HG02798 (cell line): ENCODE data around the gene TCEA3.

Source experiments
- ATAC-seq: cut with Tn5 transposase; IDR thresholded peaks from one replicate; pipeline ENCODE4 v1.9.1; 2021; ENCODE audit warnings: mild to moderate bottlenecking; ENCODE audit not compliant: unreplicated experiment, poor library complexity

The TCEA3 gene

DNA sequence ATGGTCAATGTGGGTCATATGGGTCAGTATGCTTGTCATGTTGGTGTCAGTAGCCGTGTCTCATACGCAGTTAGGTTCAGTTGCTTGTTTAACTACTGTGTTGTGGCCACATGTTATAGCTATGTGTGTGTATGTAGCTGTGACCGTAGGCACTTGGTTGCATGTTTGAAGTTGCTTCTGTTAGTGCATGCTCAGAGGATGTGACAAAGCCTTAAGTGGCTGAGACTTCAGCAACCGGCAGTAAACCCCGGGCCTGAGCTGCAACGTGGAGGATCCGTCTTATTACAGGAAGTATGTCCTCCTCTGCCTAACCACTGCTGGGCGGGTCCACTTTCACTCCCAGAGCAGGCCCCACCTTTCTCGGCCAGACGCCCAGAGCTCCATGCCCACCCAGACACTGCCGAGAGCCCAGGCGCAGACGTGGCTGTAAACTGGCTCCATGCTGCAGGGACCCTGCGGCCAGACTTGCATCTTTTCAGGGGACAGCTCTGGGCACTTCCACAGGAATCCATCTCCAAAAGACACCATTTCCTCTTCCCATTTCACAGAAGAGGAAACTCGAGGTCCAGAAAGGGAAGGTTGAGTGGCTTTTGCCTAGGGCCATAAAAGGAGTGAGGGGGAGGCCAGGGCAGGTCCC lies 2.2 kb downstream of the TCEA3 start:
- ATAC-seq: no peak

DNA sequence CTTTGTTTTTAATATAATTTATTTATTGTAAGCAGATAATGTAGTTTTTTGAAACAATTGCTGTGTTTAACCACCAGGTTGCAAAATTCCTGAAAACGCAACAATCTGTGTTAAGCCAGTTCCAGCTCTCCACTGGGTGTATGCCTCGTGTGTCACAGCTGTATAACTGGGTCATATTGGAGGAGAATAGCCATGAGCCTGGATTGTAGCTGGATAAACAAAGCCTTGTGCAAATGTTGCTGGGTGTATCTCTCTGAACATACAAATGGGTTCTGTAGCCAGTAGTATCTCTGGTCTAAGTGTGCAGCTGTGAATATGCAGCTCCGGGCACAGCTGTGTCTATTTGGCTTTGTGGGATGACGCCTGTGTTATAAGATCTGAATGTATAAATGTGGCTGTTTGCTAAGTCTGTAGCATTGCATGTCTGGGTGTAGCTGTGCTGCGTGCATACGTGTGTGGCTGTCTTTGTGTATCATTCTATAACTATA lies 2.8 kb downstream of the TCEA3 start:
- no peak for ATAC-seq

DNA sequence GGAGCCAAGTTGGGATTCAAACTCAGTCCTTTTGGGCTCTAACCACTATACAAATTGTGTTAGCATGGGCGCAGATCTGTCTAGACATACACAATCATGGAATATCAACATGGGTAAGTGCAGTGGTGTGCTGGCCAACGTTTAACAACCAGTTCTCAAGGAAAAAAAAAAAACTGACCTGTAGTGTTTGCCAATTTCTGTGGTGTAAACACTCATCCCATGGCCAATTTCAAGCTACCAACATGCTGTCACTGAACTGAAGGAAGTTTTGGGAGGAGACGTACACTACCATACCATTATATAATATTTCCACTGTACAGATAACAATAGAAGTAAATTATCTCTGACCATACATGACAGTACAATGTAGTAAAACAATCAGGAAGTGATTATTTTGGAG lies 3.2 kb downstream of the TCEA3 start:
- ATAC-seq: no peak

DNA sequence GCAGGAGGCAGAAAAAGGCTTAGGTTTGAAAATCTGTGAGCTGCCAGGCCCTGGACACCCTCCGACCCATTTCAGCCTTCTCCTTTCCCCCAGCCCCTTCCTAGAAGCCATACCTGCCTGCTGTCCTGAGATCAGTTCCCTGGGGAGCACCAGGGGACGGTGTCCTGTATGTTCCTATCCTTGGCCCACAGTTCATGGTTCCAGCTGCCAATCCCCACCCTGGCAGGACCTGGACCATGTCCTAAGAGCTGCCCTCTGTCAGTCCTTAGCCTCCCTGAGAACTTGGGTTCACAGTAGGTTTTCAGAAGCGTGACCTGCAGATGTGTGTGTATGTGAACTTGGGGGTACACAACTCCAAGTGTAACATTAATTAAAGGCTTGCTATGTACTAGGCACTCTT lies 3.8 kb downstream of the TCEA3 start:
- ATAC-seq: no peak

DNA sequence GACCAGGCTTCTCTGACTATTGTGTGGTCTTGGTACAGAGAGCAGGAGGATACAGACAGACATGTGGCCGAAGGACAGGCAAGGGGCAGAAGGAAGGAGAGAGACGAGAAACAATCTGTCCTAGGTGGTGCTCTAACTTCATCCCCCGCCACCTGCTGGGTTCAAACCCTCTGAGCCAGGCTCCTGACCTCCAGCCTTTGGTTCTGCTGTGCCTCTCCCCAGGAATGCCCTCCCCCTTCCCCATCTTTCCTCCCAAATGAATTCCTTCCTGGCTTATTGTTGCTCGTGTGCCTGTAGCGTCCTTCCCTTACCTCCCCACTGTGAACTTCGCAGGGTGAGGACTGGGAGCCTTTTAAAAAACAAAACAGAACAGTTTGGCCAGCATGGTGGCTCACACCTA lies 5.4 kb downstream of the TCEA3 start:
- no peak for ATAC-seq

DNA sequence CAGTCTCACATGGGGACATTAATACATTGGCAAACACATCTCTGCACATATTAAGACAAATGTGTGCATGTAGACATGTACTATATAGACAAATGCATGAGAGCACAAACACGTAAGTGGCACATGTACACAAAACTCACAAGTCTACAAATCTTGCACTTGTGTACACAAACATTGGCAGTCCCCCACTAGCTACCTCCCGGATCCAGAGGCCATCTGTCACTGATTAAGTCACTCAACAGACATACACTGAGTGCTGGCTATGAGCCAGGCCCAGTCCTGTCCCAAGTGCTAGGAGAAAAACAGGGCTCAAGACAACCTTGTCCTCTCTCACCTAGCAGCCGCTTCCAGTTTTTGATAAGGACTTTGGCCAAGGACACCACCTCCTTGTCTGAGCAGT lies 7.0 kb downstream of the TCEA3 start:
- ATAC-seq: no peak

DNA sequence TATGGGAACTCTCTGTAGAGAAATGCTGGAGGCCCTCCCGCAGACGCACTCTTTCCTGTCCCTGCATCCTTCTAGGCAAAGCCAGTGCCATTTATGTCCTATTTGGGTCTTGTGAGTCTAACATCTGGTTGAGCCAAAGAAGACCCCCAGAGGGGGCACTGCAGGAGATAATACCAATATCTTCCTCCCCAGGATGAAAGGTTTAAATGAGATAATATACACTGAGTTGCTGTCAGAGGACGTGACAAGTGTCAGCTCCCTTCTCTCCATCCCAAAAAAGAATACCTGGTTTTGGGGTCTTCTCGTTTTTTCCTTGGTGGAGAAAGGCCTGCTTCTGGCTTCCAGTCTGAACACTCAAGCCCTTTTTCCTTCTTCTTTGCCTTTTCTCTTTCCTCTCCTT lies 7.6 kb downstream of the TCEA3 start:
- no peak for ATAC-seq

DNA sequence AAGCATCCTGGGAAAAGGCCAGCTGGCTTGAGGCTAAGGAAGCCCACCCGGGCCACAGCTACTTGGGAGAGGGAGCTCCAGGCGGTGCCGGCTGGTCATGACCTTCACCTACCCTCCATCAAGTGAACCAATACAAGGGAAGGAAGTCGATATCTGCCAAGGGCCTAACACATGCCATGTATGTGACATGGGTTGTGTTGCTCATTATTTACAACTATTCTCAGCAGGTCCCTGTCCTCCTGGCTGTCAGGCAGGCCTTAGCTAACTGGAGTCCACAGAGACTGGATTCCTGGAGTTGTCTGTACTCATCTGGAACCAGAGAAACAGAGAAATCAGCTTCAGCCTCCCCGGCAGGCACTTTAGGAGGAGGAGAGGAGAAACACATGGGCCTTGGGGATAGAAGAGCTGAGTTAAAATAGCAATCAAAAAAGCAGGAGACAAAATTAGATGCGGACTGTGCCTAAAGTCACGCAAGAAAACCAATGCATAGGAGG lies 15.7 kb downstream of the TCEA3 start:
- ATAC-seq: no peak

DNA sequence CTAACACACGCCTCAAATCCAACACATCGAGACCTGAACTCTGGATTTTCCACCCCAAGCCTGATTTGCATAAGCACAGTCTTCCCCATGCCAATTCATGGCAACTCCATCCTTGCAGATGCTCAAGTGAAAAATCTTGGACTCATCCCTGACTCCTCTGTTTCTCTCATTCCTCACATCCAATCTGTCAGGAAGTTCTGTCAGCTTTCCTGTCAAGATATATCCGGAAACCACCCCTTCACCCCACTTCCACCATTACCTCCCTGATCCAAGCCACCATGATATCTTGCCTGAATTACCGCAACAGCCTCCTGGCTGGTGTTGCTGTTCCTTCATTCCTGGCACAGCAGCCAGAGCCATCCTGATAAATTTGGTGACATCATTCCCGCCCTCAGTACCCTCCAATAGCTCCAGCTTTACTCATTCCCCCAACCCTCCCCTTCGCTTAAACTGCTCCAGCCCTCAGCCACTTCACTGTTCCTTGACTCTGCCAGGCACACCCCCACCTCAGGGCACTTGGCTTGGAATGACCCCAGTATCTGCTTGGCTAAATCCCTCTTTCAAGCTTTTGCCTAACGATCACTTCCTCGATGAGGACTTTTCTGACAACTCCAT lies 17.4 kb downstream of the TCEA3 start:
- no peak for ATAC-seq

DNA sequence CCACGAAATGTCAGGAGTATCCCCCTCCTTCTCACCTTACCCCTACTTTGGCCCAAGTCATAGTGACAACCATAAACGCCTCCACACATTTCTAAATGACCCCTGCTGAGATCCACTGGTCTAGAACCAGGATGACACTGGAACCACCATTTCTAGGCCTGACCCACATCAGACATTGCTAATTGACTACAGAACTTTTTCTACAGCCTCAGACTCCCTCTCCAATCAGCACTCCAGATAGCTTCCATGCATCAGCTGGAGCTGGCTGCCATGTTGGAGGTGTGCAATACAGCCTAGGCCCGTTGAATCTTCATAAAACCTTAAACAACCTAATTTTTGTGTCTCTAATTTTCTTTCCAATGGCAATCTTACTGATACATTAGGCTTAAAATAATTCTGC lies 18.6 kb downstream of the TCEA3 start:
- no peak for ATAC-seq

DNA sequence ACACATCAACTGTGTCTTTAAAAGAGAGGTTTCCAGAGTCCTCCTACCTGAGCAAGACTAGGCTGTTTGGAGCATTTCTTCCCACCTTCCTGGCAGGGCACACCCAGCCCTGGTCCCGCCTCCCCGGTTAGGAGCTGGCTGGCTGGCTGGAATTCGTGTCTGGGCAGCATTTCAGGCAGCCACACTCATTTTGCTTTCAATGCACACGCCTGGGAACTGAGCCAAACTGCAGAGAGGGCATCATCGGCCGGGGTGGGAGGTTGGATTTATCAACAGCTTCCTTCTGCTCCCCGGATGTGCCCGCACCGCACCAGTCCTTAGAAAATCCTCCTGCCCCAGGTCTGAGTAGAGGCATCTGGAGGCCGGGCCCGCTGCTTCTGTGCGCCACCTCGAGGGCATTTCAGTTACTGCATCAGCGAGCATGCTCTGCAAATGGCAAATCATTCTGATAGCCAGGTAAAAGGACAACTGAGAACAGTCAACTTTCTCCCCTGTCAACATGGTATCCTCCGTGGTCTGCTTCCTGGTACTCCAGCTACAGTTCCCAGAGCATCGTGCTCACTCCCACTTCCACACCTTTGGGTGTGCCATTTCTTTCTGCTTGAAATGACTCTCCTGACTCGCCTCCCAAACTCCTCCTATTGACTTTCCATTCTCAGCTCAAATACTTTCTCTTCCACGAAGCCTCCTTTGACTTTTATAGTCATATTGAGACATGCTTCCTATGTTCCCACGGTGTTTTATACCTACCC lies 20.6 kb downstream of the TCEA3 start:
- no peak for ATAC-seq

DNA sequence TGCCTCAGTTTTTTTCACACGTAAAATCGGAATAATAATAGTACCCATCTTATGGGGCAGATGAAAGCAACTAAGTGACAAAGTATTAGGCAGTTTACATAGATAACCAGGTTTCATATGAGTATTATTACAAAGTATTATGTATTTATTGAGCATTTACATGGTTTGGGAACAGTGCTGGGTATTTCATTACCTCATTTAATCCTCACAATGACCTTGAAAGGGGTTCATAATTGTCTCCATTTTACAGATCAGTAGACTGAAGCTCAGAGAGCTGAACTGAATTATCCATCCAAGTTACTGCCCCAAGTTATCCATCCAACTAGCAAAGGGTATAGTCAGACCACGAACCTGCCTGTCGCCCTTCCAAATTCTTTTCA lies 21.2 kb downstream of the TCEA3 start:
- no peak for ATAC-seq

DNA sequence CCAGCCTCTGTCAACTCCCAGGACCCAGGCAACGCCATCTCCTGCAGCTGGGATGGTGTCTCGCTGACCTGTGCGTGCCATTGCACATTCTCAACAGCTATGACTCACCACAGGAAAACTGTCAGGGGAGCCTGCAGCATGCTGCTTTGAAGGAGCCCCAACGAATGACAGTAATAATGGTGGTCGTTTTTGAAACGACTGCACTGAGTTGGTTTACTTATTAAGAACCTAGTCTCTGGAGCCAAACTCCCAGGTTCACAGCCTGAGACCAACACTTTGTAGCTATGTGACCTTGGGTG lies 21.6 kb downstream of the TCEA3 start:
- ATAC-seq: no peak

DNA sequence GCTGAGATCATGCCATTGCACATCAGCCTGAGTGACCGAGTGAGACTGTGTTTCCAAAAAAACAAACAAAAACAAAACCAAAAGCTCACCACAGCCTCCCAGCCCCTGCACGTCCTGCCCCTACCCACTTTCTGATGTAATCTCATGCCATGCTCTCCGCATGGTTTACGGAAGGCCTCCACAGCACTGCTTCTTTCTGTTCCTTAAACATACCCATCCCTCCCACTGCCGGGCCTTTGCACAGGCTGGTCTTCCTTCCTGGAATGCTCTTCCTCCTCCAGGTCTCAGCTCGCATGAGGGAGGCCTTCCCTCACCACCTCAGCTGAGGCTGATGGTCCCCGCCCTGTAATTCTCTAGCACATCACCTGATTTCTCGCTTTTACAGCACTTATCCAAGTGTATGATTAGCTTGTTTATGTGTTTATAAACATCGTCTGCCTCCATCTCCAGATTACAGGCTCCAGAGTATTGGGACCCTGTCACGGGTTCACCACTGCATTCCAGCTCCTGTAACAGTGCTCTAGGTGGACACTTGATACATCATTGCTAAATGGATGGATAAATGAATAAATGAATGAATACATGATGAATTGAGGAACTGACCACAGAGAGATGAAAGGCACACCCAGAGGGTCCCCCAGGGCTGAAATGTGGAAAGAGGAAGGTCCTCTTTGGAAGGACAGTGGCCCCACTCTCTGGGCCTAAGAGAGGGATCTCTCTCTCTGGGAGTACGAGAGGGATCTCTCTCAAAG lies 22.1 kb downstream of the TCEA3 start:
- ATAC-seq: no peak

DNA sequence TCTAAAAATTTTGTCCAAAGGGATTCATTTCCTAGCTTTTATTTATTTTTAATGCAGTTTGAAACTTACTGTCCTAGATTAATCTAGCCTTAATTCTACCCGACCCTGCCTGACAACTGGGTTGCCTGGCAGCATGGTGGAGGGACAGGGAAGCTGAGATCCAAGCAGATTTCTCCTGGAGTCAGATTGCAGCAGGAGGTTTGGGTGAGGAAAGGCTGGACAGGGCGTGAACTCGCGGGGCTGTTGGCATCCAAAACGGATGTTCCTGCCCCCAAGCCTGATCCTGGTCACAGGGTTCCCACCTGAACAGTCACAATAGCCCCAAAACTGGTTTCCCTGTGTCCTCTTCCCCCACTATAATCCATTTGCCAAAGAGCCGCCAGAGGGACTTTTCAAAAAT lies 23.2 kb downstream of the TCEA3 start:
- no peak for ATAC-seq

DNA sequence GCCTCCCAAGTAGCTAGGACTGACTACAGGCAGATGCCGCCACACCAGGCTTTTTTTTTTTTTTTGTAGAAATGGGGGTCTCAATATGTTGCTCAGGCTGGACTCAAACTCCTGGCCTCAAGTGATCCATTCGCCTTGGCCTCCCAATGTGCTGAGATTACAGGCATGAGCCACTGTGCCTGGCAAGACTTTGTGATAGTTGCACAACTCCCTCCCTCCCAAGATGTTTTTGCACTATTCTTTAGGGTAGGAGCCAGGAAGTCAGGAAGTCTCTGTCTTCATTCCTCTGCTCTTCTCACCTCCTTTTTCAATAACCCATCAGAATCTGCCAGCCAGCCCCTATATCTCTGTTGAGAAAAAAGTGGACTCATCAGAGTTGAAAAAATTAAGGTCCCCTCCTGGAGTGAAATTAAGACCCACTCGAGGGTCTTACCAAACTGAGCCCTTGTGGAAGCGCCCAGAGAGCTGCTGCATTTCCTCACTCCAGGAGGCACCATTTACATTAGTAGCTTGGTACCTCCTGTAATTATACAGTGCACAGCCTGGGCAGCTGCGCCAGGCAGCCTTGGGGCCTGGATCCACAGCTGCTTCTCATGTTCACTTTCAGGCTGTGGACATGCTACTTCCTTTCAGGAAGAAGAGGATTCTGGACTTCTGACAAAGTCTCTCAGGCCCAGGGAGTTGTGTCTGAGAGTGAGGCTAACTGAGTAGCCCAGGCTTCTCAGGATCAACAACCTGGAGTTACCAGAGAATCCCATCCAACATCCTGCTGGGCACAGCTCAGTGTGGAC lies 24.0 kb downstream of the TCEA3 start:
- ATAC-seq: no peak

DNA sequence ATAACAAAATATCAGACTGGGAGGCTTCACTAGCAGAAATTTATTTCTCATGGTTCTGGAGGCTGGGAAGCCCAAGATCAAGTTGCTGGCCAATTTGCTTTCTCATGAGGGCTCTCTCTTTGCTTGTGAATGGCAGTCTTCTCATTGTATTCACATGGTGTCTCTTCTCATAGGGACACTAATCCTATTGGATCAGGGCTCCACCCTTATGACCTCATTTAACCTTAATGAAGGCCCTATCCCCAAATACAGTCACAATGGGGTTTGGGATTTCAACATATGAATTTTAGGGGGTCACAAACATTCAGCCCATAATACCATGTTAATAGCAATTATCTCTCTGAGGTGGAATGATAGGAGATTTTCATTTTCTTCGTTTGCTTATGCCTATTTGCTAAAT lies 25.3 kb downstream of the TCEA3 start:
- no peak for ATAC-seq

DNA sequence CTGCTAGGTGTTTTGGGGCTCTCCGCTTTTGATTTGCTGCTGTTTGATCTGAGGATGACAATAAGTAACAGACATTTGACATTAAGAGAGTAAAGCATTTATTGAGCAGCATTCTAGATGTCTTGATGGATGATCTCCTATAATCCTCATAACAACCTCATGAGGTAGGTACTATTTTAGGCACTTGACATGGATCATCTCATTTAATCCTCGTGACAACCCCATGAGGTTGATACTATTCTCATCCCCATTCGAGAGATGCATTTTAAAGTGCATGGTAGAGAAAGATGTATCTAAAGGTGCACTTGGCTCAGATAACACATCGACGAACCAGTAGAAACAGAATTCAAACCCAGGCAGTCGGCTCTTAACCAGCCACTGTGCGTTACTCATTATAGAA lies 26.6 kb downstream of the TCEA3 start:
- no peak for ATAC-seq

DNA sequence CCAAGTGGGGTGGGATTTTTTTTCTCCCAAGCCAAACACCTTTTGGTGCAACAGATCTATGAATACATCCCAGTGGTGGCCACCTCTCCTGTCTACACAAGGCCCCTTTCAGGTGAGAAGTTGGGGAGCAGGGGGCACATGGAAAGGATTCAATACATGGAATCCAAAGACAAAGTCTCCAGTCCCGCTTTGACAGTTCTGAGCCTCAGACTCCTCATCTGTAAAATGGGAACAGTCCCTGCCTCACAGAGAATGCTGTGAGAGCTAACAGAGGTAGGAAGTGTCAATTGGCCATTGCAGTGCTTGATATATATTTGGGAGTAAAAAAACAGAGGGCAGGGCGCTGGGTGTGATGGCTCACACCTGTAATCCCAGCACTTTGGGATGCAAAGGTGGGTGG lies 28.2 kb downstream of the TCEA3 start:
- no peak for ATAC-seq

DNA sequence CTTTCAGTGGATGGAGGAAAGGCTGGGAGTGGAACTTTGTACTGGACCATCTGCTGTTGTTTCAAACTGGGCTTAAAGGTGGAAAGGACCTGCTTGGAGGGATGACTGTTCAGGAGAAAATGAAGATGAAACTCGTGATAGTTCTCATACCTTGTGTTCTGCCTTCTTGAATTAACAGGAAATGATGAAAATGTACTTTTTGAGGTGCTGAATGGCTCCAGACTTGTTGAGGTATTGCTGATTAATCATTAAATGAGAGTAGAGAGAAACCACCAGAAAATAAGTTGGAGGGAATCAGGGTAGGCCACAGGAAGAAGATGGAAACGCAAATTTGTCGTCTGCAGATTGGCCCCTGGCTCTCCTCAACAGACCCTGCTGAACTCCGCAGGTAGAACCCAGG lies 28.7 kb downstream of the TCEA3 start:
- ATAC-seq: no peak
